PC-3 (cell line): ENCODE measurements around the gene PIGQ. TPM values are rescaled to one million over a fixed set of nuclear protein-coding genes. Genes with fewer than 3 reads are reported as not detected.

Experiments
- ATAC-seq: fragments of 200-7000 bp; cut with Tn5 transposase; 2 replicates; pipeline ENCODE4 v1.9.1; 2020; ENCODE audit warnings: mild to moderate bottlenecking, moderate library complexity
- BruUV-seq: library from RNA; stranded (reverse); fragments of 400-500 nt; replicated peaks from 2 replicates; lab custom pipeline; 2021; lab: Mats Ljungman, UMichigan
- CTCF ChIA-PET: fragments of 300-600 bp; sonication (Branson Sonifier 250); formaldehyde crosslinking; loops from one replicate; lab custom pipeline; 2022; ENCODE audit warnings: antibody characterized with exemption; lab: Charles Lee
- POLR2A ChIA-PET: fragments of 300-600 bp; sonication (Branson Sonifier 250); formaldehyde crosslinking; loops from one replicate; lab custom pipeline; 2022; ENCODE audit warnings: antibody characterized with exemption; ENCODE audit not compliant: unreplicated experiment; lab: Charles Lee
- DNase-seq: peaks from one replicate; pipeline ENCODE4 v3.0.0-alpha.2; 2015
- H2AFZ ChIP-seq: fragments of 300-600 bp; sonication (generic); 2 replicates; pipeline ENCODE4 v1.6.0; 2016; ENCODE audit warnings: antibody characterized with exemption, low read length
- H3F3A ChIP-seq: fragments of 300-600 bp; sonication (generic); one replicate; pipeline ENCODE4 v1.6.0; 2017; ENCODE audit warnings: antibody characterized with exemption, low read length, control low read depth, mild to moderate bottlenecking; ENCODE audit not compliant: unreplicated experiment
- H3K27ac ChIP-seq: fragments of 300-600 bp; sonication (generic); 2 replicates; pipeline ENCODE4 v1.5.1; 2016; ENCODE audit warnings: mild to moderate bottlenecking, low read length
- H3K27me3 ChIP-seq: fragments of 300-600 bp; sonication (generic); 2 replicates; pipeline ENCODE4 v1.6.1; 2016; ENCODE audit warnings: low read length, mixed read lengths
- H3K36me3 ChIP-seq: fragments of 300-600 bp; sonication (generic); 2 replicates; pipeline ENCODE4 v1.6.1; 2016; ENCODE audit warnings: low read depth, mixed run types, low read length, mixed read lengths
- H3K4me1 ChIP-seq: fragments of 300-600 bp; sonication (generic); 2 replicates; pipeline ENCODE4 v1.5.1; 2016; ENCODE audit warnings: low read length; ENCODE audit not compliant: insufficient read depth
- H3K4me2 ChIP-seq: fragments of 300-600 bp; sonication (generic); 2 replicates; pipeline ENCODE4 v1.6.0; 2016; ENCODE audit warnings: low read length
- H3K4me3 ChIP-seq: fragments of 300-600 bp; sonication (generic); 2 replicates; pipeline ENCODE4 v1.5.1; 2016; ENCODE audit warnings: mild to moderate bottlenecking, low read length, mixed read lengths
- H3K79me2 ChIP-seq: fragments of 300-600 bp; sonication (generic); 2 replicates; pipeline ENCODE4 v1.6.1; 2017; ENCODE audit warnings: low read length, mixed read lengths
- H3K9ac ChIP-seq: fragments of 300-600 bp; sonication (generic); 2 replicates; pipeline ENCODE4 v1.6.0; 2016; ENCODE audit warnings: mild to moderate bottlenecking, low read length
- H3K9me2 ChIP-seq: fragments of 300-600 bp; sonication (generic); replicated peaks from 2 replicates; pipeline ENCODE4 v1.6.1; 2016; ENCODE audit warnings: mixed run types, low read length, mixed read lengths
- H3K9me3 ChIP-seq: fragments of 300-600 bp; sonication (generic); 2 replicates; pipeline ENCODE4 v1.6.1; 2016; ENCODE audit warnings: low read length, mixed read lengths
- H4K20me1 ChIP-seq: fragments of 300-600 bp; sonication (generic); 2 replicates; pipeline ENCODE4 v1.6.1; 2016; ENCODE audit warnings: low read length, mixed read lengths
- EZH2 ChIP-seq: fragments of 300-600 bp; sonication (generic); IDR thresholded peaks from one replicate; pipeline ENCODE4 v1.6.1; 2017; ENCODE audit warnings: antibody characterized with exemption, mild to moderate bottlenecking, low read length; ENCODE audit not compliant: unreplicated experiment
- EZH2phosphoT487 ChIP-seq: fragments of 300-600 bp; sonication (generic); IDR thresholded peaks from 2 replicates; pipeline ENCODE4 v1.6.1; 2018; ENCODE audit warnings: mild to moderate bottlenecking, antibody characterized with exemption, low read length, borderline replicate concordance
- intact Hi-C: fragments of 100-400 bp; cut with micrococcal nuclease; formaldehyde crosslinking; loops from 2 replicates; pipeline ENCODE4 v1.9.0; 2023
- total RNA-seq: library from RNA; depleted of rRNA; stranded (reverse); fragments of >200 nt; gene quantifications from 2 replicates; pipeline ENCODE4 v1.2.3, GENCODE V29; 2014
- TF ChIP-seq, protein P1 (sequence below): fragments of 300-600 bp; sonication (generic); conservative IDR thresholded peaks from 2 replicates; pipeline ENCODE4 v1.5.1; 2017; ENCODE audit warnings: antibody characterized with exemption, low read depth, mild to moderate bottlenecking, low read length

PIGQ gene
- total RNA-seq, 1 experiment from 2014 or later: 36.0 TPM

DNA sequence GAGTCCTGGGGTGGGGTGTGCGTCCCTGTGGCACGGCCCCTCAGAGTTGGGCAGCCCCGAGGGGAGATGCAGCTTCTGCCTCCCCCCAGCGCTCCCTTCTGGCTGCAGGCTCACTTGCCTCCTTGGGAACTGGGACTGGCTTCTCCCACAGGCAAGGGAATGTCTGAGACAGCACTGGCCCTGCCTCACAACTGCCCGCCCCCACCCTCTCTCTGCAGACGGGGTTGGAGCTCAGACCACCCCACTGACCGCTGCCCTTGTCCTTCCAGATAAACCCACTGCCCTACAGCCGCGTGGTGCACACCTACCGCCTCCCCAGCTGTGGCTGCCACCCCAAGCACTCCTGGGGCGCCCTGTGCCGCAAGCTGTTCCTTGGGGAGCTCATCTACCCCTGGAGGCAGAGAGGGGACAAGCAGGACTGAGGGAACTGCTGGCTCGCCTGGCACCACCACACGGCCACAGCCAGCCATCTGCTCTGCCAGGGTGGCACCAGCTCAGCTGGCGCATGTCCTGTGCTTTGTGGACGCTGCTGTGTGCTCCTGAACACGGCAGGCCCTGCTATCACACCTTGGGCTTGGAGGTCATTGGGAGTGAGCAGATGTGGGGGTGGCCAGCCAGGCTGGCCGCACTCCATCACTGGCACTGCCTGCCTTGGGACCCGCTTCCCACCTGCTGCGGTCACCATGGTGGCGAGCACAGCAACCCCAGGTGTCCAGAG, 13.0 kb downstream of the PIGQ start:
- DNase-seq (no peak), ATAC-seq (no peak)
- ChIA-PET CTCF (no interaction called here), POLR2A (interaction anchor here (0.6 kb wide), 2 partner anchors 145 to 960 kb away, joined by 3 to 5 read pairs; no protein-coding TSS in a partner anchor)
- no peaks in the 10 kb centered on the region for H3K36me3 ChIP-seq
- no peaks in the 10 kb centered on the region for H3K9me3 ChIP-seq
- H3K9me2 ChIP-seq: no peaks in the 10 kb centered on the region
- no peak overlapping the region for H2AFZ ChIP-seq
- H3K4me2 ChIP-seq: no peak overlapping the region
- H3K4me1 ChIP-seq: no peaks in the 10 kb centered on the region
- BruUV-seq: no TSS peak
- TF ChIP-seq EZH2: no peak
- no peak for TF ChIP-seq EZH2phosphoT487
- intact Hi-C loops: loop anchor here (10.0 kb wide), 1 partner anchor 58 kb away; the partner anchor contains the start of gene CAPN15
- H4K20me1 ChIP-seq: no peaks in the 10 kb centered on the region
- peaks cover 5% of the 10 kb centered on the region for H3K79me2 ChIP-seq
- H3K9ac ChIP-seq: no peak overlapping the region
- H3K27ac ChIP-seq: no peak overlapping the region
- no peaks in the 10 kb centered on the region for H3F3A ChIP-seq
- H3K27me3 ChIP-seq: no peaks in the 10 kb centered on the region
- no peak overlapping the region for H3K4me3 ChIP-seq

DNA sequence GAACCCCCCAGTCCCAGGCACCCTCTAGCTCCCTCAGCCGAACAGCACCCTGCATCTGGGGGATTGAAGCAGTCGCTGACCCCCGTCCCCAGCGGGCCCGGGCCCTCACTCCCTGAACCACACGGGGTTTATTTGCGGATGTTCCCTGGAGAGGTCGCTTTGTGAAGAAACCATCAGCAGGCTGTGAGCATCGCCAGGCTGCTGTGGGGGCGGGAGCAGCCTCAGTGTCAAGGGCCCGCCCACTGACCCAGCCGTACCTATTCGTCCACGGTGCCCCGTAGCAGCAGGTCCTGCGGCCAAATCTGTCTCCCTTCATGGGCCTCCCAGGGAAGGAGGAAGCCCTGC, 13.7 kb downstream of the PIGQ start:
- no peaks in the 10 kb centered on the region for H3K27me3 ChIP-seq
- BruUV-seq: no TSS peak
- TF ChIP-seq, protein P1, sequence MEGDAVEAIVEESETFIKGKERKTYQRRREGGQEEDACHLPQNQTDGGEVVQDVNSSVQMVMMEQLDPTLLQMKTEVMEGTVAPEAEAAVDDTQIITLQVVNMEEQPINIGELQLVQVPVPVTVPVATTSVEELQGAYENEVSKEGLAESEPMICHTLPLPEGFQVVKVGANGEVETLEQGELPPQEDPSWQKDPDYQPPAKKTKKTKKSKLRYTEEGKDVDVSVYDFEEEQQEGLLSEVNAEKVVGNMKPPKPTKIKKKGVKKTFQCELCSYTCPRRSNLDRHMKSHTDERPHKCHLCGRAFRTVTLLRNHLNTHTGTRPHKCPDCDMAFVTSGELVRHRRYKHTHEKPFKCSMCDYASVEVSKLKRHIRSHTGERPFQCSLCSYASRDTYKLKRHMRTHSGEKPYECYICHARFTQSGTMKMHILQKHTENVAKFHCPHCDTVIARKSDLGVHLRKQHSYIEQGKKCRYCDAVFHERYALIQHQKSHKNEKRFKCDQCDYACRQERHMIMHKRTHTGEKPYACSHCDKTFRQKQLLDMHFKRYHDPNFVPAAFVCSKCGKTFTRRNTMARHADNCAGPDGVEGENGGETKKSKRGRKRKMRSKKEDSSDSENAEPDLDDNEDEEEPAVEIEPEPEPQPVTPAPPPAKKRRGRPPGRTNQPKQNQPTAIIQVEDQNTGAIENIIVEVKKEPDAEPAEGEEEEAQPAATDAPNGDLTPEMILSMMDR: no peak
- TF ChIP-seq EZH2phosphoT487 (no peak), EZH2 (no peak)
- no peaks in the 10 kb centered on the region for H3K4me1 ChIP-seq
- no peak overlapping the region for H3K9ac ChIP-seq
- CTCF ChIA-PET: no interaction called here
- no peak overlapping the region for H2AFZ ChIP-seq
- no peaks in the 10 kb centered on the region for H3K36me3 ChIP-seq
- POLR2A ChIA-PET: interaction anchor here (0.6 kb wide), 1 partner anchor 112 kb away, joined by 3 read pairs; no protein-coding TSS in a partner anchor
- H3K79me2 ChIP-seq: peaks cover 12% of the 10 kb centered on the region
- no peak for DNase-seq
- H3K9me2 ChIP-seq: no peaks in the 10 kb centered on the region
- H4K20me1 ChIP-seq: no peaks in the 10 kb centered on the region
- H3K9me3 ChIP-seq: no peaks in the 10 kb centered on the region
- H3K4me3 ChIP-seq: no peak overlapping the region
- H3K4me2 ChIP-seq: no peak overlapping the region
- H3K27ac ChIP-seq: no peak overlapping the region
- no peak for ATAC-seq
- intact Hi-C loops: loop anchor here (10.0 kb wide), 1 partner anchor 59 kb away; the partner anchor contains the start of gene CAPN15
- H3F3A ChIP-seq: no peaks in the 10 kb centered on the region

DNA sequence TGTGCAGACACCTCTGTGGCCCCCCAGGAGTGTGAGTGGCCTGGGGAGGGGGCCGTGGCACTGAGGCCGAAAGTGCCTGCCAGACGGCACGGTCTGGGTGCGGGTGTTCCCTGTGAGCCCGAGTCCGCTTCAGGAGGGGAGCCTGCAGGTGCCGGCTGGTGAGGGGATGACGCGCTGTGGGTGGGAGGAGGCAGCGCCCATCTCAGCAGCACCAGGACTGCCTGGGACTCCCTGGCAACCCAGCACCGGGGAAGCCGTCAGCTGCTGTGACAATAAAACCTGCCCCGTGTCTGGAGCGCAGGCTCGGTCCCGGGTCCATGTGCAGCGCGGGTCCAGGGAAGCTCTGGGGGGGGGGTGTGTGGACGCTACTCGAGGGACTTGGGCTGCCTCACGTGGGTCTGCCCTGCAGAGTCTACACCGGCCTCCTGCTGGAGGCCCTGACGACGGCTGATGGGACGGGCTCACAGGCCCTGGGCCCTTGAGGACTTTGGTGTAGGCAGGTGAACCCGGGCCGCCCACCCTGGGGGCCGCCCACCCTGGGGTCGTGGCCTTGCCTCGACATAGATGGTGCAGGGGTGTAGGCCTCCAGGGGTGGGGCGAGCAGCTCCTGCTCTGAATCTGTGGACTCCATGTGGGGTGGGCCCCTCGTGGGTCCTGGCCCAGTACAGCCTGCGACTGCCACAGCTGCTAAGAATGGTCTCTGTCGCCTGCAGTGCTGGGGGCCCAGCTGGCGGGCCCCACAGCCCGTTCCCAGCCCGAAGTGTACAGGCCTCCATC, 14.2 kb downstream of the PIGQ start:
- TF ChIP-seq, protein P1: no peak
- TF ChIP-seq EZH2: no peak
- no peak overlapping the region for H2AFZ ChIP-seq
- H3K9me3 ChIP-seq: no peaks in the 10 kb centered on the region
- no peaks in the 10 kb centered on the region for H3K9me2 ChIP-seq
- no peaks in the 10 kb centered on the region for H4K20me1 ChIP-seq
- no peak overlapping the region for H3K27ac ChIP-seq
- no peak overlapping the region for H3K4me2 ChIP-seq
- intact Hi-C loops: loop anchor here (10.0 kb wide), 1 partner anchor 59 kb away; the partner anchor contains the start of gene CAPN15
- no peak for ATAC-seq
- H3K9ac ChIP-seq: no peak overlapping the region
- POLR2A ChIA-PET: interaction anchor here (0.6 kb wide), 1 partner anchor 112 kb away, joined by 3 read pairs; no protein-coding TSS in a partner anchor
- no peaks in the 10 kb centered on the region for H3K4me1 ChIP-seq
- no peaks in the 10 kb centered on the region for H3F3A ChIP-seq
- no peaks in the 10 kb centered on the region for H3K36me3 ChIP-seq
- BruUV-seq: no TSS peak
- no peak for DNase-seq
- CTCF ChIA-PET: no interaction called here
- peaks cover 16% of the 10 kb centered on the region for H3K79me2 ChIP-seq
- no peak overlapping the region for H3K4me3 ChIP-seq
- H3K27me3 ChIP-seq: no peaks in the 10 kb centered on the region
